IMR-90 (cell line): ENCODE data around the gene CRTC1. TPM values are rescaled to one million over a fixed set of nuclear protein-coding genes. Genes with fewer than 3 reads are reported as not detected.
"Not testable (repeated sequence)": the region's sequence is repeated elsewhere in the genome, so short reads cannot be mapped to it uniquely, and the experiment has no call there.

Experiments used
- ATAC-seq: fragments of 200-7000 bp; cut with Tn5 transposase; 2 replicates; pipeline ENCODE4 v1.9.1; 2020; ENCODE audit warnings: low read depth, mild to moderate bottlenecking, moderate library complexity
- BruUV-seq: library from RNA; stranded (reverse); fragments of 400-500 nt; replicated peaks from 2 replicates; lab custom pipeline; 2021; lab: Mats Ljungman, UMichigan
- CTCF ChIA-PET: fragments of 300-600 bp; formaldehyde crosslinking; extraction: SDS; loops from one replicate; lab custom pipeline; 2021; ENCODE audit warnings: antibody characterized with exemption; lab: Yijun Ruan, JAX
- POLR2A ChIA-PET: fragments of 300-600 bp; sonication (Branson Sonifier 250); formaldehyde crosslinking; loops from one replicate; lab custom pipeline; 2022; ENCODE audit warnings: antibody characterized with exemption; ENCODE audit not compliant: unreplicated experiment; lab: Charles Lee
- DNase-seq: peaks from one replicate; pipeline ENCODE4 v3.0.0; 2013
- H2AFZ ChIP-seq: replicated peaks from 2 replicates; pipeline ENCODE3; 2013; ENCODE audit warnings: low read length, mild to moderate bottlenecking; ENCODE audit not compliant: poor library complexity
- H2AK5ac ChIP-seq: 2 replicates; pipeline ENCODE4 v1.6.1; 2013; ENCODE audit warnings: low read depth, low read length, inconsistent platforms
- H2AK9ac ChIP-seq: replicated peaks from 2 replicates; pipeline ENCODE3; 2013; ENCODE audit warnings: mild to moderate bottlenecking, low read depth, low read length, moderate library complexity; ENCODE audit not compliant: poor library complexity
- H2BK120ac ChIP-seq: 2 replicates; pipeline ENCODE4 v1.6.1; 2013; ENCODE audit warnings: low read depth, low read length, inconsistent platforms
- H2BK15ac ChIP-seq: 3 replicates; pipeline ENCODE4 v1.6.1; 2013; ENCODE audit warnings: low read depth, low read length, inconsistent platforms
- H2BK20ac ChIP-seq: 2 replicates; pipeline ENCODE4 v1.6.1; 2013; ENCODE audit warnings: low read depth, mild to moderate bottlenecking, inconsistent platforms, low read length, moderate library complexity
- H2BK5ac ChIP-seq: 2 replicates; pipeline ENCODE4 v1.6.1; 2013; ENCODE audit warnings: mild to moderate bottlenecking, low read depth, low read length, inconsistent platforms; ENCODE audit not compliant: poor library complexity, severe bottlenecking
- H3K14ac ChIP-seq: replicated peaks from 2 replicates; pipeline ENCODE4 v1.6.1; 2013; ENCODE audit warnings: low read depth, low read length, inconsistent platforms
- H3K18ac ChIP-seq: 2 replicates; pipeline ENCODE4 v1.6.1; 2013; ENCODE audit warnings: low read depth, low read length, control low read depth
- H3K23ac ChIP-seq: 2 replicates; pipeline ENCODE4 v1.6.1; 2013; ENCODE audit warnings: low read depth, low read length, inconsistent platforms
- H3K27ac ChIP-seq: 2 replicates; pipeline ENCODE4 v1.5.1; 2013; ENCODE audit warnings: mild to moderate bottlenecking, control low read depth, low read length; ENCODE audit not compliant: insufficient read depth
- H3K27me3 ChIP-seq: 2 replicates; pipeline ENCODE4 v1.6.1; 2013; ENCODE audit warnings: low read length; ENCODE audit not compliant: control insufficient read depth, insufficient read depth
- H3K36me3 ChIP-seq: 2 replicates; pipeline ENCODE4 v1.6.1; 2013; ENCODE audit warnings: low read length, mixed read lengths; ENCODE audit not compliant: control insufficient read depth, insufficient read depth
- H3K4ac ChIP-seq: 2 replicates; pipeline ENCODE4 v1.6.1; 2013; ENCODE audit warnings: low read depth, low read length, inconsistent platforms
- H3K4me1 ChIP-seq: 2 replicates; pipeline ENCODE4 v1.6.1; 2013; ENCODE audit warnings: low read length, mixed read lengths; ENCODE audit not compliant: control insufficient read depth, insufficient read depth
- H3K4me2 ChIP-seq: 2 replicates; pipeline ENCODE4 v1.6.1; 2013; ENCODE audit warnings: low read depth, mild to moderate bottlenecking, control low read depth, low read length, moderate library complexity
- H3K4me3 ChIP-seq: 2 replicates; pipeline ENCODE4 v1.5.1; 2013; ENCODE audit warnings: low read depth, mild to moderate bottlenecking, control low read depth, low read length, moderate library complexity; ENCODE audit not compliant: insufficient read depth
- H3K56ac ChIP-seq: 2 replicates; pipeline ENCODE4 v1.6.1; 2013; ENCODE audit warnings: low read length, inconsistent platforms; ENCODE audit not compliant: insufficient read depth; ENCODE audit errors: extremely low read depth
- H3K79me1 ChIP-seq, 2 experiments: 2 replicates each; pipeline ENCODE4 v1.6.1; 2013; ENCODE audit warnings: low read length in 2 of 2, inconsistent platforms in 1 of 2, low read depth in 1 of 2
- H3K9ac ChIP-seq: 2 replicates; pipeline ENCODE4 v1.6.1; 2013; ENCODE audit warnings: low read depth, low read length, control low read depth
- H3K9me1 ChIP-seq: 2 replicates; pipeline ENCODE4 v1.6.1; 2013; ENCODE audit warnings: low read length, inconsistent platforms; ENCODE audit not compliant: insufficient read depth
- H3K9me3 ChIP-seq: 2 replicates; pipeline ENCODE4 v1.6.1; 2013; ENCODE audit warnings: low read length; ENCODE audit not compliant: control insufficient read depth, insufficient read depth
- H4K20me1 ChIP-seq: 2 replicates; pipeline ENCODE4 v1.6.1; 2013; ENCODE audit warnings: low read length, inconsistent platforms; ENCODE audit not compliant: insufficient read depth
- H4K5ac ChIP-seq: 2 replicates; pipeline ENCODE4 v1.6.1; 2013; ENCODE audit warnings: mild to moderate bottlenecking, low read depth, low read length, control low read depth
- H4K8ac ChIP-seq, 2 experiments: 2 replicates each; pipeline ENCODE4 v1.6.1; 2013; ENCODE audit warnings: low read depth in 2 of 2, low read length in 2 of 2, control low read depth in 1 of 2, inconsistent platforms in 1 of 2
- H4K91ac ChIP-seq: 2 replicates; pipeline ENCODE4 v1.6.1; 2013; ENCODE audit warnings: low read depth, low read length, inconsistent platforms; ENCODE audit not compliant: insufficient read depth
- POLR2A ChIP-seq: IDR thresholded peaks from 2 replicates; pipeline ENCODE4 v1.6.1; 2012; ENCODE audit warnings: mild to moderate bottlenecking, low read depth, low read length
- RAD21 ChIP-seq: IDR thresholded peaks from 2 replicates; pipeline ENCODE4 v1.6.1; 2012; ENCODE audit warnings: low read length, improper control_type of control experiment
- WGBS, 2 experiments: methylation state at CpG; one replicate each; pipeline versions ENCODE4 v1.1.5 to v1.1.7; 2013; ENCODE audit warnings: missing lambda C conversion rate in 2 of 2; ENCODE audit not compliant: insufficient read length in 1 of 2; ENCODE audit errors: extremely low coverage in 2 of 2; 5-methylcytosine and 5-hydroxymethylcytosine counted together
- dilution Hi-C: fragments of 300-500 bp; cut with HindIII; formaldehyde crosslinking; loops from one replicate; pipeline ENCODE4 v1.14.3; 2018; ENCODE audit warnings: low sequenced_read_pairs; ENCODE audit not compliant: unreplicated experiment
- in situ Hi-C: fragments of 300-500 bp; cut with MboI; formaldehyde crosslinking; loops from 3 replicates; pipeline ENCODE4 v1.14.3; 2019; ENCODE audit warnings: low sequenced_read_pairs, inconsistent platforms, mixed read lengths
- intact Hi-C: fragments of 100-400 bp; cut with micrococcal nuclease; formaldehyde crosslinking; loops from 2 replicates; pipeline ENCODE4 v1.10.0; 2022
- polyA plus RNA-seq, 3 experiments: library from polyadenylated mRNA; depleted of rRNA; stranded (reverse); fragments of >200 nt; gene quantifications; 2 replicates each; pipeline ENCODE4 v1.2.3, GENCODE V29; 2012; ENCODE audit warnings: low replicate concordance in 1 of 3
- total RNA-seq: library from RNA; depleted of rRNA; stranded (reverse); fragments of >200 nt; gene quantifications from 2 replicates; pipeline ENCODE4 v1.2.3, GENCODE V29; 2012

The CRTC1 gene
- total and polyA plus RNA-seq, 2 of the 4 experiments (the other 2 are of a cell fraction): 0.18 to 5.7 TPM

GRCh38 chr19:18677156-18677555 is 6.3 kb upstream of the CRTC1 start:
- 75% methylated on average over 1 of the region's 13 CpGs; no CpG with 5 or more reads in 1 of the 2 experiments for WGBS, 2 experiments
- H3K27ac ChIP-seq: peak overlapping the region; percentile 44

GRCh38 chr19:18680148-18680547 is 3.3 kb upstream of the CRTC1 start:
- H3K27me3 ChIP-seq, BruUV-seq, H3K36me3 ChIP-seq, H3K27ac ChIP-seq, H2AFZ ChIP-seq, dilution Hi-C loops, intact Hi-C loops, H4K91ac ChIP-seq, H4K5ac ChIP-seq, H3K9ac ChIP-seq, H3K4ac ChIP-seq, H3K4me3 ChIP-seq, DNase-seq, H2BK20ac ChIP-seq, ATAC-seq, H2BK5ac ChIP-seq, H3K14ac ChIP-seq, H2AK5ac ChIP-seq, POLR2A ChIA-PET, H2BK120ac ChIP-seq, H4K20me1 ChIP-seq, in situ Hi-C loops, H3K4me2 ChIP-seq, H3K9me3 ChIP-seq, H2AK9ac ChIP-seq, H3K18ac ChIP-seq, H3K23ac ChIP-seq, H4K8ac ChIP-seq, H3K56ac ChIP-seq, H2BK15ac ChIP-seq: not testable (repeated sequence)
- peaks cover 24% of the 10 kb centered on the region for H3K4me1 ChIP-seq
- 83% methylated on average over 1 of the region's 1 CpG; no CpG with 5 or more reads in 1 of the 2 experiments for WGBS, 2 experiments
- CTCF ChIA-PET: interaction anchor here (0.7 kb wide), 1 partner anchor 9 kb away, joined by 3 read pairs; no protein-coding TSS in a partner anchor
- peaks cover 14 to 22% of the 10 kb centered on the region in 2 experiments for H3K79me1 ChIP-seq
- H3K9me1 ChIP-seq: peaks cover 17% of the 10 kb centered on the region

More at GRCh38 chr19:18677156-18677555, 6.3 kb upstream of the CRTC1 start:
- in situ Hi-C loops (no loop called here), dilution Hi-C loops (no loop called here), intact Hi-C loops (loop anchor here (10.0 kb wide), 2 partner anchors 168 to 222 kb away; no protein-coding TSS in a partner anchor)
- 0 out of 2 replicates have a peak overlapping the region, but pooled peaks have one; percentile 59 for H3K23ac ChIP-seq
- H2BK120ac ChIP-seq: peak overlapping the region; percentile 94
- peak overlapping the region; percentile 68 for H2AFZ ChIP-seq
- peak overlapping the region; percentile 93 for H3K18ac ChIP-seq
- no peaks in the 10 kb centered on the region for H3K36me3 ChIP-seq
- no peak overlapping the region for H3K4me3 ChIP-seq
- H3K4me2 ChIP-seq: no peak overlapping the region
- DNase-seq: no peak
- no peak for ATAC-seq
- H2AK9ac ChIP-seq: peak overlapping the region; percentile 47
- peak overlapping the region; percentile 95 for H2BK20ac ChIP-seq
- H3K56ac ChIP-seq: 0 out of 2 replicates have a peak overlapping the region, but pooled peaks have one; percentile 38
- H3K4me1 ChIP-seq: peaks cover 14% of the 10 kb centered on the region
- H3K79me1 ChIP-seq: peaks cover 0 to 3% of the 10 kb centered on the region in 2 experiments; a peak in 1 of 4 replicates
- H3K9me3 ChIP-seq: 0 out of 2 replicates have a peak, but pooled peaks cover 2% of the 10 kb centered on the region
- CTCF ChIA-PET: interaction anchor here (0.6 kb wide), 1 partner anchor 374 kb away, joined by 3 read pairs; no protein-coding TSS in a partner anchor
- H2BK15ac ChIP-seq: peak overlapping the region; percentile 98
- H3K9ac ChIP-seq: no peak overlapping the region
- BruUV-seq: no TSS peak
- peak overlapping the region; percentile 10 to 80; a peak in 3 of 4 replicates for H4K8ac ChIP-seq
- H3K9me1 ChIP-seq: peaks cover 6% of the 10 kb centered on the region; the same call in 1 of the 2 replicates
- H4K5ac ChIP-seq: peak overlapping the region; percentile 49
- H2AK5ac ChIP-seq: peak overlapping the region; percentile 92
- peak overlapping the region; percentile 89 for H3K4ac ChIP-seq
- TF ChIP-seq POLR2A (0 out of 2 replicates have a peak, but pooled peaks have one; percentile 13), RAD21 (no peak)
- POLR2A ChIA-PET: interaction anchor here (0.6 kb wide), 1 partner anchor 24 kb away, joined by 3 read pairs; no protein-coding TSS in a partner anchor
- no peaks in the 10 kb centered on the region for H4K20me1 ChIP-seq
- H3K14ac ChIP-seq: peak overlapping the region; percentile 79
- H2BK5ac ChIP-seq: no peak overlapping the region
- H3K27me3 ChIP-seq: no peaks in the 10 kb centered on the region
- H4K91ac ChIP-seq: peak overlapping the region; percentile 89
